Heart right ventricle (tissue), 16 donors: ENCODE results near the gene LAMA2. TPM values are rescaled to one million over a fixed set of nuclear protein-coding genes. Genes with fewer than 3 reads are reported as not detected.

Experiments used
- ATAC-seq, 8 donors: fragments of 200-7000 bp; cut with Tn5 transposase; one replicate each; pipeline ENCODE4 v1.9.1; 2020; ENCODE audit warnings: mild to moderate bottlenecking in 8 of 8, moderate library complexity in 8 of 8, moderate number of reproducible peaks in 1 of 8
- DNase-seq, 2 donors: peaks; one replicate each; pipeline ENCODE4 v3.0.0-alpha.2; 2020
- H3K27ac ChIP-seq, 10 donors: fragments of 200-600 bp; sonication (generic) in 2 of 10; one replicate each; pipeline versions ENCODE4 v1.5.0 to v1.8.0; 2020 to 2022; ENCODE audit warnings: mild to moderate bottlenecking in 3 of 10
- H3K27me3 ChIP-seq, 7 donors: fragments of 200-600 bp; one replicate each; pipeline ENCODE4 v1.8.0; 2021 to 2022; ENCODE audit warnings: mild to moderate bottlenecking in 2 of 7
- H3K36me3 ChIP-seq, 9 donors: fragments of 200-600 bp; sonication (generic) in 1 of 9; one replicate each; pipeline versions ENCODE4 v1.5.0 to v1.8.0; 2020 to 2022; ENCODE audit warnings: mild to moderate bottlenecking in 2 of 9
- H3K4me1 ChIP-seq, 9 donors: fragments of 200-600 bp; sonication (generic) in 1 of 9; one replicate each; pipeline versions ENCODE4 v1.5.0 to v1.8.0; 2020 to 2022; ENCODE audit warnings: mild to moderate bottlenecking in 4 of 9
- H3K4me3 ChIP-seq, 10 donors: fragments of 200-600 bp; sonication (generic) in 2 of 10; one replicate each; pipeline versions ENCODE4 v1.5.0 to v1.8.0; 2020 to 2022; ENCODE audit warnings: mild to moderate bottlenecking in 7 of 10, moderate library complexity in 2 of 10
- H3K9me3 ChIP-seq, 11 donors: fragments of 200-600 bp in 10 of 11; sonication (generic) in 2 of 11; one replicate each; pipeline versions ENCODE4 v1.5.0 to v1.8.0; 2013 to 2022; ENCODE audit warnings: mild to moderate bottlenecking in 2 of 11, control low read depth in 1 of 11, moderate library complexity in 1 of 11
- WGBS, 2 donors: extraction: QIAGEN DNeasy Blood & Tissue Kit; methylation state at CpG; one replicate each; pipeline ENCODE4 v1.1.7; 2013; ENCODE audit warnings: inconsistent platforms in 1 of 2; 5-methylcytosine and 5-hydroxymethylcytosine counted together
- intact Hi-C, 10 donors: fragments of 100-400 bp; cut with DNase I; formaldehyde crosslinking; loops; one replicate each; pipeline versions ENCODE4 v1.11.1 to v1.14.2; 2022
- polyA plus RNA-seq, 2 donors: library from polyadenylated mRNA; stranded (reverse); fragments of 200-250 nt; gene quantifications; one replicate each; pipeline ENCODE4 v1.2.3, GENCODE V29; 2013
- total RNA-seq, 10 donors: library from RNA; stranded (reverse); fragmentation: NEBNext Ultra II Directional in 3 of 10; extraction: Animal tissue kit (Norgen Biotek cat#: 25700) in 3 of 10; gene quantifications; one replicate each; pipeline versions ENCODE4 v1.2.1 to v1.2.4, GENCODE V29; 2021 to 2023
- TF ChIP-seq, protein P1 (sequence below), 9 donors: fragments of 200-600 bp; sonication (generic) in 2 of 9; IDR thresholded peaks; one replicate each; pipeline versions ENCODE4 v1.5.0 to v1.8.0; 2021 to 2022; ENCODE audit warnings: antibody characterized with exemption in 9 of 9, mild to moderate bottlenecking in 5 of 9, moderate library complexity in 1 of 9
- donor health status: Arrhythmogenic right ventricular cardiomyopathy.
- donor health status: ischemic (EF 13 %, LVEDD 7.1; RV severe dilation, severe dysfunction).
- donor health status: healthy with polysubstance abuse.
- donor health status: DM: no; HTN: yes; CAD: no.
- donor health status: DM: no; HTN: no; CAD: no.
- donor health status: ischemic (EF 25% LVEDD 6.9; RV normal size, moderate dysfunction).
- donor health status: ischemic (EF 25% LVEDD 5.7; RV mildly dilated, moderate dysfunction).
- donor health status: healthy.
- donor health status: DM: yes; HTN: yes; CAD: no.
- donor health status: Ischemic cardiomyopathy.
- donor health status: ischemic (EF 35%, LVEDD 5.7; RV mildly dilated, moderate dysfunction).
- donor health status: nonischemic (EF 11% LVEDD 7.7; RV severe dilation, severe dysfunction).
- donor health status: DM: yes; HTN: yes; CAD: no.
- donor health status: PGD.
- donor health status: ischemic (EF 29% LVEDD 5.4; RV normal size, mild dysfunction).
- donor health status: nonischemic (EF 23%, LVEDD 6.1; RV moderate dilation, normal function).

The LAMA2 gene
- total and polyA plus RNA-seq, 12 donors, result 31.1 to 293 (median 223) TPM

DNA sequence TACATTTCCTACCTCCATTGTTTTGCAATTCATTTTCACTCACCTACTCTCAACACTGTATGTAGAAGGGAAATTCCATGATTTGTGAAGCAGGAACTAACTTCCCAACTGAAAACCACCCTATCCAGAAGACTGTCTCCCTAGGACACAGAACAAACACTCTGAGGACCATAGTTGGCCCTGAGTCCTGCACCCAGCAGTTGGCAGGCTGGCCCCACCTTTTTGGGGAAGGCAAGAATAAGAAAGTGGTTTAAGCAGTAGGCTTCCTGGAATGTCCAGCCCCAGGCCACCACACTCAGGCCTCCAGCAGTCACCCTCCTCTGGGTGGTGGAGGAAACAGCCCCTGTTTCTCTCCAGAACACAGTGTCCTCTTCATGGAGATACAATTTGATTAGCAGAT, 568.2 kb downstream of the LAMA2 start:
- DNase-seq (no peak), ATAC-seq (peak in 4 of 8 donors; percentile 11 to 31 (median 24))
- Histone ChIP-seq H3K27ac (no peak overlapping the region), H3K4me1 (peaks cover 0 to 8% (median 0%) of the 10 kb centered on the region in 9 donors), H3K36me3 (peaks cover 0 to 83% (median 11%) of the 10 kb centered on the region in 9 donors), H3K9me3 (no peaks in the 10 kb centered on the region), H3K4me3 (no peak overlapping the region), H3K27me3 (no peaks in the 10 kb centered on the region)
- TF ChIP-seq, protein P1, sequence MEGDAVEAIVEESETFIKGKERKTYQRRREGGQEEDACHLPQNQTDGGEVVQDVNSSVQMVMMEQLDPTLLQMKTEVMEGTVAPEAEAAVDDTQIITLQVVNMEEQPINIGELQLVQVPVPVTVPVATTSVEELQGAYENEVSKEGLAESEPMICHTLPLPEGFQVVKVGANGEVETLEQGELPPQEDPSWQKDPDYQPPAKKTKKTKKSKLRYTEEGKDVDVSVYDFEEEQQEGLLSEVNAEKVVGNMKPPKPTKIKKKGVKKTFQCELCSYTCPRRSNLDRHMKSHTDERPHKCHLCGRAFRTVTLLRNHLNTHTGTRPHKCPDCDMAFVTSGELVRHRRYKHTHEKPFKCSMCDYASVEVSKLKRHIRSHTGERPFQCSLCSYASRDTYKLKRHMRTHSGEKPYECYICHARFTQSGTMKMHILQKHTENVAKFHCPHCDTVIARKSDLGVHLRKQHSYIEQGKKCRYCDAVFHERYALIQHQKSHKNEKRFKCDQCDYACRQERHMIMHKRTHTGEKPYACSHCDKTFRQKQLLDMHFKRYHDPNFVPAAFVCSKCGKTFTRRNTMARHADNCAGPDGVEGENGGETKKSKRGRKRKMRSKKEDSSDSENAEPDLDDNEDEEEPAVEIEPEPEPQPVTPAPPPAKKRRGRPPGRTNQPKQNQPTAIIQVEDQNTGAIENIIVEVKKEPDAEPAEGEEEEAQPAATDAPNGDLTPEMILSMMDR (IDR thresholded peaks at IDR 0.05), result no peak
- intact Hi-C loops, result no loop called here

DNA sequence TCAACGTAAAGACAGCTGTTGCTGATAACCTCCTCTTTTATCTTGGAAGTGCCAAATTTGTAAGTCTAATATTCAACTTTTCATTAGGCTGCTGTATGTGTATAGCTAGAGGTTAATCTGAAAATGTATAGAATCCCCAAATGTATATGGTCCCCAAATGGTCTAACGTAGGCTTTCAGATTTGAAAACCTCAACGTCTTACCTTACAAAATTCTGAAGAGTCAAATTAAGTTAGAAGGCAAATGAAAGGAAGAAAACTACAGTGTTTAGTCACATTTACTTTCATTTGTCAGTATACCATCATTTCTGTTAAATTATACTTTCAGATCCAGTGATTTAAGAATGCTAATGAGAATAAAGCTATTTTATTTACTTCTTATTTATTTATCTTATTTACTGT, 570.1 kb downstream of the LAMA2 start:
- no peak overlapping the region for H3K27ac ChIP-seq
- ATAC-seq, result no peak
- H3K4me1 ChIP-seq, result peaks cover 0 to 8% (median 0%) of the 10 kb centered on the region in 9 donors
- DNase-seq, result no peak
- H3K4me3 ChIP-seq, result no peak overlapping the region
- intact Hi-C loops, result no loop called here
- H3K36me3 ChIP-seq, result peaks cover 0 to 98% (median 23%) of the 10 kb centered on the region in 9 donors
- no peaks in the 10 kb centered on the region for H3K9me3 ChIP-seq
- TF ChIP-seq, protein P1 (IDR thresholded peaks at IDR 0.05), result no peak
- WGBS, 2 donors, result 79 to 81% methylated on average over 3 of the region's 3 CpGs
- H3K27me3 ChIP-seq, result no peaks in the 10 kb centered on the region

DNA sequence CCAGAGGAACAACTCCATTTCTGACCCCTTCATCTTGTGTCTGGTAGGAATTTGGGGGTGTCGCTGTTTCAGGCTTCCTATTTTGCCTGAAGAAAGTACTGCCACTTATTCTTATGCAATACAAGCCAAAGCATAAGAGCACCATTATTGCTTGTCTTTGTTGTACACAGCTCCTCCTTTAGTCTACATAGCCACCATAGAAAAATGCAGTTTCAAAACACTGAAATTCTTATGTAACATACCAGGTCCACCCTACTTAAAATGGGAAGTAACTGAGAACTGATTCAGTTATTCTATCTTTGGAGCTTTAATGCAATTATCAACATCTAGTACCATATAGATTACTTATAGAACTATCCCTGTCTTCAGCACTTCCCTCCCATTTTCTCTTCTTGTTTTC, 571.5 kb downstream of the LAMA2 start:
- 88 to 94% methylated on average over 1 of the region's 1 CpG for WGBS, 2 donors
- no peaks in the 10 kb centered on the region for H3K27me3 ChIP-seq
- no peaks in the 10 kb centered on the region for H3K9me3 ChIP-seq
- H3K4me3 ChIP-seq, result no peak overlapping the region
- TF ChIP-seq, protein P1 (IDR thresholded peaks at IDR 0.05), result no peak
- ATAC-seq (no peak), DNase-seq (no peak)
- H3K36me3 ChIP-seq, result peaks cover 0 to 98% (median 26%) of the 10 kb centered on the region in 9 donors
- no peak overlapping the region for H3K27ac ChIP-seq
- H3K4me1 ChIP-seq, result peaks cover 0 to 8% (median 0%) of the 10 kb centered on the region in 9 donors
- intact Hi-C loops, result no loop called here

DNA sequence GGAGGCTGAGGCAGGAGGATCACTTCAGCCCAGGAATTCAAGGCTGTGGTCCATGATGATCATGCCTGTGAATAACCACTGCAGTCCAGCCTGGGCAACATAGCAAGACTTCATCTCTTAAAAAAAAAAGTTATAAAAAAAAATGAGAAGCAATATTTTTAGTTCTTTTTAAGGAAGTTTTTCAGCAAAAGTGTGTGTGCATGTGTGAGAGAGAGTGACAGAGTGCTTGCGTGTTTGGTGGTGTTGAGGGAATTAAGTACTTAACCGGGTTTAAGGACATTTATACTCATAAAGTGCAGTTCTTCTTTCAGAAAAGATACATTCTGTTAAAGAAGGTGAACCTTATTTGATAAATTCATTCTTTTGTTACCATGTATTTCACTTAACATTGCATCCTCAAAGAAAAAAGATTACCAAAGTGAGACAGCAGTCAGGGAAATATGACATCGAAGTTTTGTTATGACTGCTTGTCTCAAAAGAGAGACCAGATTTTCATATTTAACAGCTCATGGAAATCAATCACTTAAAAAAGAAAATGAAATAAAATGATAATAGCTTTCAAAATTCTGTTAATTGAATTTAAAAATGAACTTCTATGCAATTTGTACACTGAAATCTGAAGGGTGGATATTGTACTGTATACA, 572.3 kb downstream of the LAMA2 start:
- intact Hi-C loops, result no loop called here
- 63 to 78% methylated on average over 3 of the region's 3 CpGs for WGBS, 2 donors
- Histone ChIP-seq H3K4me1 (peaks cover 0 to 8% (median 0%) of the 10 kb centered on the region in 9 donors), H3K4me3 (no peak overlapping the region), H3K27me3 (no peaks in the 10 kb centered on the region), H3K36me3 (peaks cover 0 to 99% (median 28%) of the 10 kb centered on the region in 9 donors), H3K27ac (no peak overlapping the region), H3K9me3 (no peaks in the 10 kb centered on the region)
- peak in 2 of 8 donors; percentile 27 to 34 for ATAC-seq
- no peak for DNase-seq
- TF ChIP-seq, protein P1 (IDR thresholded peaks at IDR 0.05), result no peak
